ENCODE measurements around the gene ALAS2. TPM values are rescaled to one million over a fixed set of nuclear protein-coding genes. Genes with fewer than 3 reads are reported as not detected.
"Not testable (repeated sequence)": the region's sequence is repeated elsewhere in the genome, so short reads cannot be mapped to it uniquely, and the experiment has no call there.

ALAS2 gene
- total RNA-seq (ENCODE audit: unreplicated experiment): not detected
- long read RNA-seq: 0 reads

DNA sequence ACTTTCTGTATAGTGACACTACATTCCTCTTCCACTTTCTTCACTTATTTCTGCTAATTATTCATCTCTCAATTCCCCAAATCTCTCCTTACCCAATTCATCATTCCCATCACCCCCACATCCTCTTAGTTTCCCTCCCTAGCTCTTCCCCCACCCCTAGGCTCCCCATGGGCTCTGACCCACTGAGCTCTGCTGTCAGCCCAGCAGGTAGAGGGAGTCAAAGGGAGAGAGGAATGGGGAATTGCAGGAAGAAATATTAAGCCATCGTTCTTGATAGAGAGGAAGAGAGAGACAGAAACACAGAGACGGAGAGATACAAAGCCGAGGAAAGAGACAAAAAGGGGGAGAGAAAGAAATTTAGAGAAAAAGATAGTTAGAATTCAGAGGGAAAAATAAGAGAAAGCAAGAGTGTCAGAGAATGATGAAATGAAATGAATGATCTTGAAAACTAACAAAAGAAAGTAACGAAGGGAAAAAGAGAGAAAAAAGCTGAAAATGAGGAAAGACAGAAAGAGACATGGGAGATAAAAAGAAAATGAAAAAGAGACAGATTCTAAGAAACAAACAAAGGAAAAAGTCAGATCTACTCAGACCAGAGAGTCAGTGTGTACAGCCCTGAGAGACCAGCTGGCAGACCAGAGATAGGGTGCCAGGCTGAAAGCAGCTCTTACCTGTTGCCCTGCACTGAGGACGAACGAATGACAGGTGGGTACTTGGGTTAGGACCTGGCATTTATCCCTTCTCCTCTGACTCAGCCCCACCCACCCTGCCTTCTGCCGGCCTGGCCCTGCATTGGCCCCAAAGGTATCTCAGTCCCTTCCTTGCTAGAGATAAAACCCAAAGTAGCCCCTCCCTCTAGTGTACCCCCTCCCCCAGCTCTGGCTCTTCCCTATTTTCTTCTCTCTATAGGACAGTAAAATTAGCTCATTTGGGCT is at the start of gene ALAS2:
Gene ALAS2 (minus strand): TSS at position 707 of the 935 bp plus-strand sequence. CDS start 4,977 bp downstream, outside the sequence.
- no peak for TF ChIP-seq CTCF (IDR thresholded peaks at IDR 0.05; ENCODE audit: unreplicated experiment)
- Mint-ChIP-seq H3K27ac (ENCODE audit: unreplicated experiment) (no peak within 1 kb of the TSS), H3K4me3 (ENCODE audit: unreplicated experiment) (no peak within 1 kb of the TSS), H3K4me1 (ENCODE audit: unreplicated experiment) (no peaks in the 10 kb centered on the region), H3K9me3 (ENCODE audit: unreplicated experiment) (no peaks in the 10 kb centered on the region), H3K36me3 (ENCODE audit: low read depth, unreplicated experiment) (no peaks in the 10 kb centered on the region), H3K27me3 (ENCODE audit: unreplicated experiment) (peaks cover 2% of the 10 kb centered on the region)
- no peak for DNase-seq (ENCODE audit: low spot score)

DNA sequence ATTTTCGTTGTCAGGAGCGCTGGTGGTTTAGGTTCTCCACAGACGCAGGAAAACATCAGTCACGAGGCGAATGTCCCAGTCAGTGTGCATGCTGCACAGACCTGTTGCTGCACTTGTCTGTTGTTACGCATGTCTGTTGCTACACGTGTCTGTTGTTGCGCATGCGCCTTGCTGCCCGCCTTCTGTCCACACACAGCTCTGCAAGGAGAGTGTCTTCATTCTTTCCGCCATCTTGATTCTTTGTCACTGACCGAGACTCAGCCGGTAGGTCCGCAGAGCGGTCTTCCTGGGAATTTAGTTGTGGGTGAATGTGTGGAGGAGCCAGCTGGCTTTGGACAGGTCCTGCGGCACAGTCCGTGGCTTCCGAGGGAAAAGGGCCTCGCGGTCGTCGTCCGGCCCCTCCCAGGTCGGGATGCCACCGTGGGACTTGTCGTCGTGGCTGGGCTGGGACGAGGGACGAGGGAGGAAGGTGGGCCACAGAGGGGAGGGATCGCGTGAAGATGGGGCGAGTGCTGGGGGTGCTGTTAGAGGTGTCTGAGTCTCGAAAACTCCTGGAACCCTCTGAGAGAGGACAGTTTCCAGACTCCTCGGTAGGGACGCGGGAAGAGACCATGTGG is 44.2 kb upstream of the ALAS2 start, which contains the start of gene PAGE2B:
Gene PAGE2B (plus strand): TSS at position 180 of the 617 bp plus-strand sequence. CDS start 1,012 bp downstream, outside the sequence.
- no peak within 1 kb of the TSS for H3K4me3 Mint-ChIP-seq (ENCODE audit: unreplicated experiment)
- peaks cover 2% of the 10 kb centered on the region for H3K27me3 Mint-ChIP-seq (ENCODE audit: unreplicated experiment)
- DNase-seq (ENCODE audit: low spot score): no peak
- TF ChIP-seq CTCF (IDR thresholded peaks at IDR 0.05; ENCODE audit: unreplicated experiment): no peak
- no peaks in the 10 kb centered on the region for H3K9me3 Mint-ChIP-seq (ENCODE audit: unreplicated experiment)
- no peaks in the 10 kb centered on the region for H3K4me1 Mint-ChIP-seq (ENCODE audit: unreplicated experiment)
- H3K36me3 Mint-ChIP-seq (ENCODE audit: low read depth, unreplicated experiment): no peaks in the 10 kb centered on the region
- no peak within 1 kb of the TSS for H3K27ac Mint-ChIP-seq (ENCODE audit: unreplicated experiment)

GRCh38 chrX:55072286-55072685 is 41.5 kb upstream of the ALAS2 start:
- no peaks in the 10 kb centered on the region for H3K4me1 Mint-ChIP-seq (ENCODE audit: unreplicated experiment)
- H3K27me3 Mint-ChIP-seq (ENCODE audit: unreplicated experiment): peaks cover 2% of the 10 kb centered on the region
- no peaks in the 10 kb centered on the region for H3K36me3 Mint-ChIP-seq (ENCODE audit: low read depth, unreplicated experiment)
- no peak for TF ChIP-seq CTCF (IDR thresholded peaks at IDR 0.05; ENCODE audit: unreplicated experiment)
- H3K27ac Mint-ChIP-seq (ENCODE audit: unreplicated experiment): no peak overlapping the region
- no peaks in the 10 kb centered on the region for H3K9me3 Mint-ChIP-seq (ENCODE audit: unreplicated experiment)
- no peak for DNase-seq (ENCODE audit: low spot score)
- H3K4me3 Mint-ChIP-seq (ENCODE audit: unreplicated experiment): no peak overlapping the region

GRCh38 chrX:55067180-55067579 is 36.4 kb upstream of the ALAS2 start:
- DNase-seq (ENCODE audit: low spot score); H3K4me3 Mint-ChIP-seq (ENCODE audit: unreplicated experiment); H3K27ac Mint-ChIP-seq (ENCODE audit: unreplicated experiment); H3K27me3 Mint-ChIP-seq (ENCODE audit: unreplicated experiment); H3K4me1 Mint-ChIP-seq (ENCODE audit: unreplicated experiment); H3K36me3 Mint-ChIP-seq (ENCODE audit: low read depth, unreplicated experiment); H3K9me3 Mint-ChIP-seq (ENCODE audit: unreplicated experiment): not testable (repeated sequence)

- peak overlapping the region; percentile 96 for H3K27ac Mint-ChIP-seq (ENCODE audit: unreplicated experiment)
- H3K9me3 Mint-ChIP-seq (ENCODE audit: unreplicated experiment): no peaks in the 10 kb centered on the region
- peak; percentile 7 for DNase-seq (ENCODE audit: low spot score)
- TF ChIP-seq CTCF (IDR thresholded peaks at IDR 0.05; ENCODE audit: unreplicated experiment): peak; percentile 58
- H3K4me3 Mint-ChIP-seq (ENCODE audit: unreplicated experiment): no peak overlapping the region
- H3K36me3 Mint-ChIP-seq (ENCODE audit: low read depth, unreplicated experiment): no peaks in the 10 kb centered on the region
- no peaks in the 10 kb centered on the region for H3K27me3 Mint-ChIP-seq (ENCODE audit: unreplicated experiment)
- peaks cover 16% of the 10 kb centered on the region for H3K4me1 Mint-ChIP-seq (ENCODE audit: unreplicated experiment)
Observed at GRCh38 chrX:55057675-55058249, 27.0 kb upstream of the ALAS2 start.
